C4-2B (cell line): ENCODE measurements around the gene NALCN.

Source experiments
- H3K27ac ChIP-seq: fragments of 450-650 bp; 2 replicates; pipeline ENCODE4 v1.5.1; 2017
- ZFX ChIP-seq: fragments of 450-650 bp; IDR thresholded peaks from 2 replicates; pipeline ENCODE4 v1.6.1; 2017
- TF ChIP-seq, protein P1 (sequence below): fragments of 450-650 bp; conservative IDR thresholded peaks from 2 replicates; pipeline ENCODE4 v1.5.1; 2017; ENCODE audit warnings: mild to moderate bottlenecking

The NALCN gene

GRCh38 chr13:101289764-101290163 is 126.5 kb downstream of the NALCN start:
- H3K27ac ChIP-seq = no peak overlapping the region
- TF ChIP-seq ZFX = no peak
- TF ChIP-seq, protein P1, sequence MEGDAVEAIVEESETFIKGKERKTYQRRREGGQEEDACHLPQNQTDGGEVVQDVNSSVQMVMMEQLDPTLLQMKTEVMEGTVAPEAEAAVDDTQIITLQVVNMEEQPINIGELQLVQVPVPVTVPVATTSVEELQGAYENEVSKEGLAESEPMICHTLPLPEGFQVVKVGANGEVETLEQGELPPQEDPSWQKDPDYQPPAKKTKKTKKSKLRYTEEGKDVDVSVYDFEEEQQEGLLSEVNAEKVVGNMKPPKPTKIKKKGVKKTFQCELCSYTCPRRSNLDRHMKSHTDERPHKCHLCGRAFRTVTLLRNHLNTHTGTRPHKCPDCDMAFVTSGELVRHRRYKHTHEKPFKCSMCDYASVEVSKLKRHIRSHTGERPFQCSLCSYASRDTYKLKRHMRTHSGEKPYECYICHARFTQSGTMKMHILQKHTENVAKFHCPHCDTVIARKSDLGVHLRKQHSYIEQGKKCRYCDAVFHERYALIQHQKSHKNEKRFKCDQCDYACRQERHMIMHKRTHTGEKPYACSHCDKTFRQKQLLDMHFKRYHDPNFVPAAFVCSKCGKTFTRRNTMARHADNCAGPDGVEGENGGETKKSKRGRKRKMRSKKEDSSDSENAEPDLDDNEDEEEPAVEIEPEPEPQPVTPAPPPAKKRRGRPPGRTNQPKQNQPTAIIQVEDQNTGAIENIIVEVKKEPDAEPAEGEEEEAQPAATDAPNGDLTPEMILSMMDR = no peak

GRCh38 chr13:101283782-101284181 is 132.5 kb downstream of the NALCN start:
- no peak for TF ChIP-seq ZFX
- TF ChIP-seq, protein P1 = no peak
- no peak overlapping the region for H3K27ac ChIP-seq

GRCh38 chr13:101272886-101273285 is 143.4 kb downstream of the NALCN start:
- H3K27ac ChIP-seq = no peak overlapping the region
- no peak for TF ChIP-seq ZFX
- TF ChIP-seq, protein P1 = no peak

- no peak for TF ChIP-seq ZFX
- TF ChIP-seq, protein P1 = no peak
- H3K27ac ChIP-seq = no peak overlapping the region
Measured at GRCh38 chr13:101271681-101272245, 144.5 kb downstream of the NALCN start.

- TF ChIP-seq ZFX = no peak
- TF ChIP-seq, protein P1 = no peak
Measured at GRCh38 chr13:101267656-101268055, 148.7 kb downstream of the NALCN start.

GRCh38 chr13:101265934-101266333 is 150.4 kb downstream of the NALCN start:
- TF ChIP-seq, protein P1 = no peak
- no peak for TF ChIP-seq ZFX
- no peak overlapping the region for H3K27ac ChIP-seq

More at GRCh38 chr13:101267656-101268055, 148.7 kb downstream of the NALCN start:
- H3K27ac ChIP-seq = no peak overlapping the region

DNA sequence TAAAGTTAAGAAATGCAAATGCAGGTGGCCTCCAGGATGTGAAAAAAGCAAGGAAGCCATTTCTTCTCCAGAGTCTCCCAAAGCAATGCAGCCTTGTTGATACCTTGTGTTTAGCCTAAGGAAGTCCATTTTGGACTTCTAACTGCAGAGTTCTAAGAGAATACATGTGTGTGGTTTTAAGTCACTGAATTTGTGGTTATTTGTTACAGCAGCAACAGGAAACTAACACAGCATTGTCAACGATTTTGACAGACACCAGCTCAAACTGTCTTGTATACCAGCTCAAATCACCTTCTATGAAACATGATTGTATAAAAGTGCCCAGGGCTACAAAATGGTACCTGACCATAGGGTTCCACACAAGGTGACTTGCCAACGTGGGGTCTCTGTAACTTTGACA is 151.4 kb downstream of the NALCN start:
- no peak for TF ChIP-seq ZFX
- TF ChIP-seq, protein P1 = no peak
- no peak overlapping the region for H3K27ac ChIP-seq
